ENCODE data around the gene ESRRB. TPM values are rescaled to one million over a fixed set of nuclear protein-coding genes. Genes with fewer than 3 reads are reported as not detected.
"Not testable (repeated sequence)": the region's sequence is repeated elsewhere in the genome, so short reads cannot be mapped to it uniquely, and the experiment has no call there.

The ESRRB gene
- total RNA-seq, 1 donor from 2014 or later = 0.16 TPM

DNA sequence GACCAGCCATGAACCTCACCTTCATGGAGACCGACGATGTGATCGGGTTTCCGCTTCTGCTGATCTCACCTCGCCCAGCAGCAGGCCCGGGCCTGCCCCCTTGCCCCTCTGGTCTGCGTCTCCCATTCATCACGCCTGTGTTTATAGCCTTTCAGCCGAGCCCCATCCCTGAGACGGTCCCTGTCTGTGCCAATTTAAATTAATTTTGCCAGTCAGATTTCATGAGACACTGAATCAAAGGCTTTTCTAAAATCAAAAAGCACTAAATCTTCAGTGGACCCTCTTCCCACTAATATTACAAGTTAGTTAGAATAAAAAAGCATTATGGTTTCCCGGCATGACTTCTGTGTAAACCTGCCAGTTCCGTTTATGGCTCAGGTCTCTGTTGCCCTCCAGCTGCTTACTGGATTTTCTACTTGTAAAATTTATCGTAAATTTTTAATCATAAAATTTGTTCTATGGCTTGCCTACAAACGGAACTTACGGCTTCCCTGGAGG is 155.9 kb downstream of the ESRRB start:
- Mint-ChIP-seq H3K27ac (no peak overlapping the region), H3K9me3 (peaks cover 4% of the 10 kb centered on the region), H3K4me3 (no peak overlapping the region), H3K4me1 (peaks cover 23% of the 10 kb centered on the region), H3K27me3 (ENCODE audit: low read depth) (peaks cover 2% of the 10 kb centered on the region), H3K36me3 (no peaks in the 10 kb centered on the region)
- DNase-seq (ENCODE audit: low spot score in 2 of 2, unreplicated experiment in 2 of 2) = no peak
- TF ChIP-seq, protein P1, sequence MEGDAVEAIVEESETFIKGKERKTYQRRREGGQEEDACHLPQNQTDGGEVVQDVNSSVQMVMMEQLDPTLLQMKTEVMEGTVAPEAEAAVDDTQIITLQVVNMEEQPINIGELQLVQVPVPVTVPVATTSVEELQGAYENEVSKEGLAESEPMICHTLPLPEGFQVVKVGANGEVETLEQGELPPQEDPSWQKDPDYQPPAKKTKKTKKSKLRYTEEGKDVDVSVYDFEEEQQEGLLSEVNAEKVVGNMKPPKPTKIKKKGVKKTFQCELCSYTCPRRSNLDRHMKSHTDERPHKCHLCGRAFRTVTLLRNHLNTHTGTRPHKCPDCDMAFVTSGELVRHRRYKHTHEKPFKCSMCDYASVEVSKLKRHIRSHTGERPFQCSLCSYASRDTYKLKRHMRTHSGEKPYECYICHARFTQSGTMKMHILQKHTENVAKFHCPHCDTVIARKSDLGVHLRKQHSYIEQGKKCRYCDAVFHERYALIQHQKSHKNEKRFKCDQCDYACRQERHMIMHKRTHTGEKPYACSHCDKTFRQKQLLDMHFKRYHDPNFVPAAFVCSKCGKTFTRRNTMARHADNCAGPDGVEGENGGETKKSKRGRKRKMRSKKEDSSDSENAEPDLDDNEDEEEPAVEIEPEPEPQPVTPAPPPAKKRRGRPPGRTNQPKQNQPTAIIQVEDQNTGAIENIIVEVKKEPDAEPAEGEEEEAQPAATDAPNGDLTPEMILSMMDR (IDR thresholded peaks at IDR 0.05; ENCODE audit: unreplicated experiment) = no peak

DNA sequence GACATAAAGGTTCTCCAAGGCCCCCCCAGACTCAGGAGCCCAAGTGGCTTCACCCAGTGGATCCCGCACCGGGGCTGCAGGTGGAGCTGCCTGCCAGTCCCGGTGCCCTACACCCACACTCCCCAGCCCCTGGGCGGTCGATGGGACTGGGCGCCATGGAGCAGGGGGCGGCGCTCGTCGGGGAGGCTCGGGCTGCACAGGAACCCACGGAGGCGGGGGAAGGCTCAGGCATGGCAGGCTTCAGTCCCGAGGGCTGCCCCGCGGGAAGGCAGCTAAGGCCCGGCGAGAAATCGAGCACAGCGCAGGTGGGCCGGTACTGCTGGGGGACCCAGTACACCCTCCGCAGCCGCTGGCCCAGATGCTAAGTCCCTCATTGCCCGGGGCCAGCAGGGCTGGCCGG is 160.7 kb downstream of the ESRRB start:
- H3K4me3 Mint-ChIP-seq; H3K9me3 Mint-ChIP-seq; DNase-seq (ENCODE audit: low spot score in 2 of 2, unreplicated experiment in 2 of 2); H3K27ac Mint-ChIP-seq; H3K27me3 Mint-ChIP-seq (ENCODE audit: low read depth); H3K36me3 Mint-ChIP-seq: not testable (repeated sequence)
- peaks cover 44% of the 10 kb centered on the region for H3K4me1 Mint-ChIP-seq

DNA sequence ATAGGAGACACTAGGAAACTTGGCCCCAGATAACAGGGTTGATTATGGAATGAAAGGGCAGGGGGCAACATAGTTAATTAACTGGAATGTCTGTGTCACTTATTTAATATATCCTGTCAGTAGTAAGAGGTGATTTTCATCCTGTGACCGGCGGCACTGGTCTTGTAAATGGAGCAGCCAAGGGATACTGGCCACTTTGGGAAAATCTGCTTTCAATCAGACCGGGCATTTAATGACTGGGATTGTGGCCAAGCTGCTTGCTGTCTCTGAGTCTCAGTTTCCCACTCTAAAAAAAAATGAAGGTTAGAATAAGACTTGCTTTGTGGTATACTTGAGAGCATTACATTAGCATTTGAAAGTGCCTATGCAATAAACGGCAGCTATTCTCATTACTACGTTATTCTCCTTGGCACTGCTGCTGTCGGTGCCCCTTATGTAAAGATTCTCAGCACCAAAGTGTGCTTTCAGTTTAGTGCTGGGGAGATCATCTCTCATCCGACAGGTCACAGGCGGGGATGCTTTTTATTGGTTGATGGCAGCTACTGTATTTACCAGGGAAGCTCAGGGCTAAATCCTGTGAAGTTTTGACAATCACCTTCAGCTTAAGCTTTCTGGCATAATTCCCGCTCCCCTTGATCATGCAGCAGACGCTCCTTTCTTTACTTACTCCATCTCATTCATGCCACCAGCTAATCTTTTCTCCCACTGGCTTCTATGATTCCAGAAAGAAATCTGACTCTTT is 162.1 kb downstream of the ESRRB start:
- H3K27ac Mint-ChIP-seq = peak overlapping the region; percentile 7
- H3K36me3 Mint-ChIP-seq = no peaks in the 10 kb centered on the region
- no peaks in the 10 kb centered on the region for H3K27me3 Mint-ChIP-seq (ENCODE audit: low read depth)
- peaks cover 41% of the 10 kb centered on the region for H3K4me1 Mint-ChIP-seq
- DNase-seq (ENCODE audit: low spot score in 2 of 2, unreplicated experiment in 2 of 2) = no peak
- TF ChIP-seq, protein P1 (IDR thresholded peaks at IDR 0.05; ENCODE audit: unreplicated experiment) = no peak
- H3K9me3 Mint-ChIP-seq = peaks cover 4% of the 10 kb centered on the region
- no peak overlapping the region for H3K4me3 Mint-ChIP-seq

DNA sequence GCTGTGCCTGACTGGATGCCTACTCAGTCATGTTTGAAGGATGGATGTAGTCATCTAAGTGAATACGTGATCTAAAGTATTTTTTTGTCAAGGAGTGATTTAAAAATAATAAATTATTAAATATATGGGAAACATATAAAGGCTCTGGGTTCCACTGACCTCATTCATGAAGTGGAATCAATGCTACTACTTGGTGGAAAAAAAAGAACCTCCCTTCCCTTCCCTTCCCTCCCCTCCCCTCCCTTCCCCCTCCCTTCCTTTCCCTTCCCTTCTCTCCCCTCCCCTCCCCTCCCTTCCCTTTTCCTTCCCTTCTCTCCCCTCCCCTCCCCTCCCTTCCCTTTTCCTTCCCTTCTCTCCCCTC is 162.7 kb downstream of the ESRRB start:
- H3K4me1 Mint-ChIP-seq = peaks cover 36% of the 10 kb centered on the region
- H3K36me3 Mint-ChIP-seq = no peaks in the 10 kb centered on the region

DNA sequence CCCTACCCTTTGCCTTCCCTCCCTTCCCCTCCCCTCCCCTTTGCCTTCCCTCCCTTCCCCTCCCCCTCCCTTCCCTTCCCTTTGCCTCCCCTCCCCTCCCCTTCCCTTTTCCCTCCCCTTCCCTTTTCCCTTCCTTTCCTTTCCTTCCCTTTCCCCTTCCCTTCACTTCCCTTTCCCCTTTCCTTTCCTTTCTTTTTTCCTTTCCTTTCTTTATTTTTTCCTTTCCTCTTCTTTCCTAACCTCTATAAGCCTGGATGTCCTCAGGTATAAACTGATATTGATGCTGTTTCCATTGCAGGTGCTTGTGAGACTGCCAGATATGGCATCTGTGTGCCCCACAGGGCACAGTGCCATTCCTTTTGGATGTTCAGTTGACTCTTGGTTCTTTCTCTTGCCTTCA is 163.2 kb downstream of the ESRRB start:
- TF ChIP-seq, protein P1 (IDR thresholded peaks at IDR 0.05; ENCODE audit: unreplicated experiment) = no peak
- DNase-seq (ENCODE audit: low spot score in 2 of 2, unreplicated experiment in 2 of 2) = no peak
- Mint-ChIP-seq H3K27ac (no peak overlapping the region), H3K36me3 (no peaks in the 10 kb centered on the region), H3K27me3 (ENCODE audit: low read depth) (no peaks in the 10 kb centered on the region), H3K4me3 (no peak overlapping the region), H3K9me3 (peaks cover 4% of the 10 kb centered on the region), H3K4me1 (peaks cover 37% of the 10 kb centered on the region)

More for the DNA sequence above, 162.7 kb downstream of the ESRRB start:
- Mint-ChIP-seq H3K27me3 (ENCODE audit: low read depth) (no peaks in the 10 kb centered on the region), H3K27ac (no peak overlapping the region), H3K9me3 (peaks cover 4% of the 10 kb centered on the region), H3K4me3 (no peak overlapping the region)
- TF ChIP-seq, protein P1 (IDR thresholded peaks at IDR 0.05; ENCODE audit: unreplicated experiment) = no peak
- no peak for DNase-seq (ENCODE audit: low spot score in 2 of 2, unreplicated experiment in 2 of 2)

DNA sequence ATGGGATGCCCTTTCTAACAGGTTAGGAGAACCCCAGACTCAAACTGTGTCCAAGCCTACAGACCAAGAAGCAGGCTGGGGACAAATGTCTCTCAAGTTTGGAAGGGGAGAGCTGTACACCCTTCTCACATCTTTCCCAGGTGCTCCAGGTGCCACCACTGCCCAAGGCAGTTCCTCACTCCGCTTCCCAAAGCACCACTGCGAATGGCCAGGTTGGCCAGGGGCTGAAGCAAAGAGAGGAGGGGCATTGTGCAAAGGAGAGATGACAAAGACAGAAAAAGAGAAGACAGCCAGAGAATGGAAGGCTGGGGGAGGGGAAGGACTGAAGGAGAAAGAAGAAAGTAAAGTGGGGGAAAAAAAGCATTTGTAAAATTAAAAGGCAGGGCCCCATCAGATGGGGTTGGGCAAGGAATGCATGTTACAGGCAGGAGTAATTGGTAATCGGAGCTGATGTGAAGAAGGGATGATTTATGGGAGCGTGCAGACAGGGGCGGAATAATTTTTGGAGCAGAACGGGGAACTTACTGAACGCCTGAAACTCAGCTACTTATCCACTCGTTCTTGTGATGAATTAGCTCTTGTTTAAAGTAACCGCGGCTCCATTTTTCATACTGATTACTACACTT is 165.8 kb downstream of the ESRRB start:
- no peaks in the 10 kb centered on the region for H3K27me3 Mint-ChIP-seq (ENCODE audit: low read depth)

More for the DNA sequence above, 165.8 kb downstream of the ESRRB start:
- Mint-ChIP-seq H3K27ac (peak overlapping the region; percentile 86), H3K4me3 (peak overlapping the region; percentile 42), H3K36me3 (no peaks in the 10 kb centered on the region), H3K4me1 (peaks cover 49% of the 10 kb centered on the region), H3K9me3 (no peaks in the 10 kb centered on the region)
- DNase-seq (ENCODE audit: low spot score in 2 of 2, unreplicated experiment in 2 of 2) = peak in 1 of 2 experiments; percentile 53
- TF ChIP-seq, protein P1 (IDR thresholded peaks at IDR 0.05; ENCODE audit: unreplicated experiment) = no peak

Measured in mesothelial cell of epicardium (in vitro differentiated cells).